ENCODE measurements around the gene NUDT3. TPM values are rescaled to one million over a fixed set of nuclear protein-coding genes. Genes with fewer than 3 reads are reported as not detected.

The NUDT3 gene
- total RNA-seq, 3 donors from 2014 or later: 28.7 to 33.8 (median 29.0) TPM

DNA sequence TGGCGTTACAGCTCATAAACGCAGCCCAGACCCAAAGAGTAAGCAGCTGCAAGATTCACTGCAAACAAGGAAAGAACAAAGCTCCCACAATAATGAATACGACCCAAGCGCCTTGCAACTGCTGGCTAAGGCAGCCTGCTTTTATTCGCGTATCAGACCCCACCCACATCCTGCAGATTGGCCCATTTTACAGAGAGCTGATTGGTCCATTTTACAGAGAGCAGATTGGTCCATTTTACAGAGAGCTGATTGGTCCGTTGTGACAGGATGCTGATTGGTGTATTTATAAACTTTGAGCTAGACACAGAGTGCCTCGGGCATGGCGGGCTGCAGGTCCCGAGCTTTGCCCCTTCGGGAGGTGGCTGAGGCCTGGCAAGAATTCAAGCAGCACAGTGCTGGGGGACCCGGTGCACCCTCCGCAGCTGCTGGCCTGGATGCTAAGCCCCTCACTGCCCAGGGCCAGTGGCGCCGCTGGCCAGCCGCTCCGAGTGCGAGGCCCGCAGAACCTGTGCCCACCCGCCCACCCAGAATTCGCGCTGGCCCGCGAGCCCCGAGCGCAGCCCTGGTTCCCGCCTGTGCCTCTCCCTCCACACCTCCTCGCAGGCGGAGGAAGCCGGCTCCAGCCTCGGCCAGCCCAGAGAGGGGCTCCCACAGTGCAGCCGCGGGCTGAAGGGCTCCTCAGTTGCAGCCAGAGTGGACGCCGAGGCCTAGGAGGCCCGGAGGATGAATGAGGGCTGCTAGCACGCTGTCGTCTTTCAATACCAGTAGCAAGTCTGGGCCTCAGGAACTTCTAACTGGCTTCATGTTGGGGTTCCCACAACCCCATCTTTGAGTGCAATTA, 44.6 kb upstream of the NUDT3 start:
- DNase-seq (ENCODE audit: low spot score in 2 of 2): no peak
- Histone ChIP-seq H3K4me1 (no peaks in the 10 kb centered on the region), H3K27me3 (no peaks in the 10 kb centered on the region), H3K9me3 (no peaks in the 10 kb centered on the region), H3K36me3 (no peaks in the 10 kb centered on the region), H3K27ac (no peak overlapping the region), H3K4me3 (no peak overlapping the region)
- intact Hi-C loops (cut with DNase I; ENCODE audit: low total_unique reads): no loop called here
- TF ChIP-seq POLR2AphosphoS5 (IDR thresholded peaks at IDR 0.05) (no peak), POLR2A (IDR thresholded peaks at IDR 0.05) (no peak)

DNA sequence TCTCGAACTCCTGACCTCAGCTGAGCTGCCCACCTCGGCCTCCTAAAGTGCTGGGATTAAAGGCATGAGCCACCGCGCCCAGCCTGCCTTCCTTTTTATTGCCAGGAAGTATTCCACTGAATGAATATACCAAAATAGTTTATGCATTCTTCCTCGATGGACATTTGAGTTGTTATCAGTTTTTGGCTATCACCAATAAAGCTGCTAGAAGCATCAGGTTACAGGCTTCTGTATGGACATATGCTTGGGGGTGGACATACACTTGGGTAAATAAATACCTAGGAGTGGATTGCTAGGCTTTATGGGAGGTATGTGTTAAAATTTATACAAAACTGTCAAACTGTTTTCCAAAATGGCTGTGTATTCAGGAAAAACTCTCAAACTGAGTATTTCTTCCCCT, 43.4 kb upstream of the NUDT3 start:
- Histone ChIP-seq H3K4me1 (no peaks in the 10 kb centered on the region), H3K27me3 (no peaks in the 10 kb centered on the region), H3K4me3 (no peak overlapping the region), H3K27ac (no peak overlapping the region), H3K9me3 (no peaks in the 10 kb centered on the region), H3K36me3 (no peaks in the 10 kb centered on the region)
- TF ChIP-seq POLR2A (IDR thresholded peaks at IDR 0.05) (no peak), POLR2AphosphoS5 (IDR thresholded peaks at IDR 0.05) (no peak), CTCF (IDR thresholded peaks at IDR 0.05) (no peak)
- no peak for DNase-seq (ENCODE audit: low spot score in 2 of 2)
- intact Hi-C loops (cut with DNase I; ENCODE audit: low total_unique reads): no loop called here

DNA sequence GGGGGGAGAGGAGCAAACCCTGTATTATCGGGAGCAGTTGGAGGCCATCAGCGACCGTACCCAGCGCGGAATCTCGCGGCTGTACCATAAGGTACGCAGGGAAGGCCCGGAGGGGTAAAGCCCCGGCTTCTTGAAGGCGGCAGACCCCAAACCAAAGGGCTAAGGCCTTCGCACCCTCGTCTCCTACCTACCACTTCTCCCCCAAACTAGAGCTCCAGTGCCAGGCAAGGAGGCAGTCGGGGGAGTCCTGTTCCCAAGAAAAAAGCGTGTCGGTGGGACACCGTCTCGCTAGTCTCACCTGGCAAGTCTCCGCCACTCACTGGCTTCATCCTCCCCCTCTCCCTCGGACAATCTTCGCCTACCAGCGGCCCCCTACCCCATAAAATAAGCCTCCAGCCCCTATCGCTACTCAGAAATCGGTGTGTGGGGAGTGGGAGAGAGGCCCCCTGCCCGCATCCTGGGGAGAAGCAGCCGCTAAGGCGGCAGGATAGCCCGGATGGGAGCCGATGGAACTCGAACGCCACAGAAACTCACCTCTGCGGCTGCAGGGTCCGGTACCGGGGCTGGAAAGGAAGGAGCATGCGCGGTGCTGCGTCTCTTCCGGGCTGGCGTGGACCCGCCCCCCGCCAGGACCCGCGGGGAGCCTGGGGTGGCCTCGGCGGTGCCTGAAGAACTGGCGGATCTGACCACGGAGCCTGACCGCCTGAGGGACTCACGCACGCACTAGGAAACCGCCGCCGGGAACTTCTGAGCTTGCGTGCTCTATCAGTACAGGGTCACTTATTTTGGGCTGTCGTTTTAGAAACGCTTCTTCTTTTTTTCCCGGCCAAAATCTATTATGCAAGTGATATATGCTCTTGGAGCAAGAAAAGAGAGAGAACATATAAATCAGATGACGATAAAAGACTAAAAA, 33.3 kb upstream of the NUDT3 start, which contains the start of gene RPS10:
RPS10 (minus strand) TSS at position 572 of the 913 bp plus-strand sequence. CDS start 848 bp downstream, outside the sequence.
- no peaks in the 10 kb centered on the region for H3K36me3 ChIP-seq
- peak within 1 kb of the TSS; percentile 59 to 95 (median 79) for H3K4me3 ChIP-seq
- intact Hi-C loops (cut with DNase I; ENCODE audit: low total_unique reads): no loop called here
- H3K27me3 ChIP-seq: no peaks in the 10 kb centered on the region
- peaks cover 0 to 9% of the 10 kb centered on the region in 2 donors for H3K4me1 ChIP-seq
- peak; percentile 83 to 90 for DNase-seq (ENCODE audit: low spot score in 2 of 2)
- no peaks in the 10 kb centered on the region for H3K9me3 ChIP-seq
- peak within 1 kb of the TSS; percentile 89 to 90 for H3K27ac ChIP-seq
- TF ChIP-seq POLR2A (IDR thresholded peaks at IDR 0.05): peak; percentile 68
- TF ChIP-seq CTCF (IDR thresholded peaks at IDR 0.05): no peak
- TF ChIP-seq POLR2AphosphoS5 (IDR thresholded peaks at IDR 0.05): peak; percentile 42 to 79 (median 78)

DNA sequence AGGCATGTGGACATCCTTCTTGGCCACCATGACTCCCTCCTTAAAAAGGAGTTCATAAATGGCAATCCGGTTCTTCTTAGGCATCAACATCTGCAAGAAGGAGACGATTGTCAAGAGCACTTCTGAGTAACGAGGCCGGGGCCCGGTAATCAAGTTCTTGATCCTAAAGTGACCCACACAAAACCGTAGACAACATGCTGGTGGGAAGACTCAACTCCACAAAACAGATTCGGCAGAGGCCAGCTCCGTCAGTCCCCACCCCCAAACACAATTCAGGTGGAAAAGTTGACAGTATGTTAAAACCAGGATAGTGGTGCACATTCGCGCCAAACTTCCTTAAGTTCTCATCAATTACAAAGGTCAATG, 32.6 kb upstream of the NUDT3 start:
- H3K4me1 ChIP-seq: peaks cover 0 to 9% of the 10 kb centered on the region in 2 donors
- peak overlapping the region; percentile 59 to 95 (median 79) for H3K4me3 ChIP-seq
- H3K36me3 ChIP-seq: no peaks in the 10 kb centered on the region
- no peak for TF ChIP-seq POLR2AphosphoS5 (IDR thresholded peaks at IDR 0.05)
- intact Hi-C loops (cut with DNase I; ENCODE audit: low total_unique reads): no loop called here
- no peaks in the 10 kb centered on the region for H3K27me3 ChIP-seq
- no peak for DNase-seq (ENCODE audit: low spot score in 2 of 2)
- H3K9me3 ChIP-seq: no peaks in the 10 kb centered on the region
- H3K27ac ChIP-seq: peak overlapping the region; percentile 89 to 90

- intact Hi-C loops (cut with DNase I; ENCODE audit: low total_unique reads): no loop called here
- Histone ChIP-seq H3K27me3 (no peaks in the 10 kb centered on the region), H3K4me3 (peak overlapping the region; percentile 59 to 95 (median 79)), H3K9me3 (no peaks in the 10 kb centered on the region), H3K36me3 (no peaks in the 10 kb centered on the region), H3K27ac (peak overlapping the region; percentile 89 to 90), H3K4me1 (peaks cover 0 to 9% of the 10 kb centered on the region in 2 donors)
- no peak for DNase-seq (ENCODE audit: low spot score in 2 of 2)
- no peak for TF ChIP-seq POLR2A (IDR thresholded peaks at IDR 0.05)
- no peak for TF ChIP-seq POLR2AphosphoS5 (IDR thresholded peaks at IDR 0.05)
- no peak for TF ChIP-seq CTCF (IDR thresholded peaks at IDR 0.05)
These were observed 32.0 kb upstream of the NUDT3 start for GRCh38 chr6:34424200-34425131.

Measured in breast epithelium (tissue), 4 donors.